Measurements from ENCODE around the gene SHQ1.
"Not testable (repeated sequence)": the region's sequence is repeated elsewhere in the genome, so short reads cannot be mapped to it uniquely, and the experiment has no call there.

The SHQ1 gene

DNA sequence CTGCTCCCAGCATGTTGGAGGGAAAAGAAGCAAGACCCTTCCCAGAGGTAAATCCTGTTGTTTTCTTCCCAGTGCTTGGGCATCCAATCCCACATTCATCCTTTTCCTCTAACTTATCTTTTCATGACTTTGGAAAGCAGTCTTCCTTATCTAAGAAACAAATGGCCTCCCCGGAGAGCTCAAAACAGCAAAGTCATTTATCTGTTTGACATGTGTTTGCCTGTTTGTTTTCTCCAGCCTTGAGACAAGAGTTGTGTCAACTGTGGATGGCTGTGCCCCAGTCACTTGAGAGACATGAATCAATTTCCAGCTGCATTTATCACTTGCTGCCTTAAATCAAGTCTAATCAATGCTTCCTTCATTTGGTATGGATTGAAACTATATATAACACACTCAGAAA lies 103.9 kb downstream of the SHQ1 start:
- no peaks in the 10 kb centered on the region for H3F3A ChIP-seq (ENCODE audit: low read depth)
- no peaks in the 10 kb centered on the region for H3K36me3 ChIP-seq (ENCODE audit: insufficient read depth, low read length)
- no peaks in the 10 kb centered on the region for H3K79me2 ChIP-seq (ENCODE audit: insufficient read depth, low read length)
- TF ChIP-seq, protein P1, sequence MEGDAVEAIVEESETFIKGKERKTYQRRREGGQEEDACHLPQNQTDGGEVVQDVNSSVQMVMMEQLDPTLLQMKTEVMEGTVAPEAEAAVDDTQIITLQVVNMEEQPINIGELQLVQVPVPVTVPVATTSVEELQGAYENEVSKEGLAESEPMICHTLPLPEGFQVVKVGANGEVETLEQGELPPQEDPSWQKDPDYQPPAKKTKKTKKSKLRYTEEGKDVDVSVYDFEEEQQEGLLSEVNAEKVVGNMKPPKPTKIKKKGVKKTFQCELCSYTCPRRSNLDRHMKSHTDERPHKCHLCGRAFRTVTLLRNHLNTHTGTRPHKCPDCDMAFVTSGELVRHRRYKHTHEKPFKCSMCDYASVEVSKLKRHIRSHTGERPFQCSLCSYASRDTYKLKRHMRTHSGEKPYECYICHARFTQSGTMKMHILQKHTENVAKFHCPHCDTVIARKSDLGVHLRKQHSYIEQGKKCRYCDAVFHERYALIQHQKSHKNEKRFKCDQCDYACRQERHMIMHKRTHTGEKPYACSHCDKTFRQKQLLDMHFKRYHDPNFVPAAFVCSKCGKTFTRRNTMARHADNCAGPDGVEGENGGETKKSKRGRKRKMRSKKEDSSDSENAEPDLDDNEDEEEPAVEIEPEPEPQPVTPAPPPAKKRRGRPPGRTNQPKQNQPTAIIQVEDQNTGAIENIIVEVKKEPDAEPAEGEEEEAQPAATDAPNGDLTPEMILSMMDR (conservative IDR thresholded peaks at IDR 0.05; ENCODE audit: low read length), result no peak
- H3K4me3 ChIP-seq (ENCODE audit: low read length, poor library complexity, severe bottlenecking), result no peak overlapping the region
- H3K27me3 ChIP-seq (ENCODE audit: insufficient read depth, low read length, poor library complexity, severe bottlenecking), result no peaks in the 10 kb centered on the region
- H4K20me1 ChIP-seq (ENCODE audit: insufficient read depth, low read length, poor library complexity, severe bottlenecking), result no peaks in the 10 kb centered on the region
- no peaks in the 10 kb centered on the region for H3K4me1 ChIP-seq (ENCODE audit: insufficient read depth, low read length, poor library complexity, severe bottlenecking)
- H2AFZ ChIP-seq (ENCODE audit: low read length), result no peak overlapping the region
- no peaks in the 10 kb centered on the region for H3K9me2 ChIP-seq (replicated peaks; ENCODE audit: low read depth, low read length)
- no peak overlapping the region for H3K9ac ChIP-seq (ENCODE audit: low read depth, low read length, poor library complexity, severe bottlenecking)
- no peak overlapping the region for H3K4me2 ChIP-seq (ENCODE audit: low read depth, low read length, poor library complexity, severe bottlenecking)
- no peaks in the 10 kb centered on the region for H3K9me3 ChIP-seq (ENCODE audit: insufficient read depth, low read depth, low read length)

DNA sequence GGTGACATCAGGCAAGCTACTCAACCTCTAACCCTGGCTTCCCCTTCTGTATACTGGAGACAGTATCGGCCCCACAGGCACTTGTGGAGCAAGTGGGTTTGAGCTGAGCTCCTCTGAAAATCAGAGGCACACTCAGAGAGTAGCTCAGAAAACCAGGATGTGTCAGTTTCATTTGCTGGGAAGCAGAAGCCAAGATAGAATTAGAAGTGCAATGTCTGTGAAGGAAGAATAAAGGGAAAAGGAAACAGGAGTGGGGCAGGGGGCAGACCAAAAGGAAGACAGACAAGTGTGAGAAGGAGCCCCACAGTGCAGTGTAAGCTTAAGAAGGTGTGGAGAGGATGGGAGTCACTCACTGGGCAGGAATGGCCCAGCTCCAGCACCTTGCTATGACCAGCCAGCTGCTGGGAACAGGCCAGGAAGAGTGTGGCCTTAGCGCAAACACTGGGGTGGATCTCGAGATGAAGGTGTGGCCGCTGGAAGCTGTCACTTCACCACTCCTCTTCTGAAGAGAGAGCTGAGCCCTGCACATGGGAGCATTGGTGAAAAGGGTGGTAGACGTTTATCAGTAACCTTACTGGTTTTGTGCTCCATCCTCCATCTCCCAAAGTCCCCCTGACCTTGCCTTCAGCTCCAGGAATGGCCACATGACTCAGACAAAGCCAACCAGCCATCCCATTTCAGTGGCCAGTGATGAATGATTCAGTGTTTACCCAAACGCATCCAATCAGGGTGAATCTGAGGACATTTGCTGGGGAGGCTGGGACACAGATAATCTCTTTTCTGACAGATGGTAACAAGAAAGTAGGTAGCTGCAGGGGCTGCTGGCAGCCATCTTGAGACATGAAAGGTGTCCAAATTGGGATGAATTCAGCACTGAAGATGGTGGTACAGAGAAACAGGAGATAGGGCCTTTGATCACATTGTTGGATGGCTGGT lies 108.4 kb downstream of the SHQ1 start:
- Histone ChIP-seq H4K20me1 (ENCODE audit: insufficient read depth, low read length, poor library complexity, severe bottlenecking) (no peaks in the 10 kb centered on the region), H3K4me3 (ENCODE audit: low read length, poor library complexity, severe bottlenecking) (no peak overlapping the region), H3F3A (ENCODE audit: low read depth) (no peaks in the 10 kb centered on the region), H3K4me2 (ENCODE audit: low read depth, low read length, poor library complexity, severe bottlenecking) (no peak overlapping the region), H2AFZ (ENCODE audit: low read length) (no peak overlapping the region), H3K36me3 (ENCODE audit: insufficient read depth, low read length) (no peaks in the 10 kb centered on the region), H3K9me3 (ENCODE audit: insufficient read depth, low read depth, low read length) (no peaks in the 10 kb centered on the region), H3K79me2 (ENCODE audit: insufficient read depth, low read length) (no peaks in the 10 kb centered on the region), H3K9me2 (replicated peaks; ENCODE audit: low read depth, low read length) (no peaks in the 10 kb centered on the region), H3K27me3 (ENCODE audit: insufficient read depth, low read length, poor library complexity, severe bottlenecking) (no peaks in the 10 kb centered on the region), H3K4me1 (ENCODE audit: insufficient read depth, low read length, poor library complexity, severe bottlenecking) (no peaks in the 10 kb centered on the region), H3K9ac (ENCODE audit: low read depth, low read length, poor library complexity, severe bottlenecking) (no peak overlapping the region)
- TF ChIP-seq, protein P1 (conservative IDR thresholded peaks at IDR 0.05; ENCODE audit: low read length), result no peak
- no peak for TF ChIP-seq EZH2phosphoT487 (IDR thresholded peaks at IDR 0.05; ENCODE audit: borderline replicate concordance)

DNA sequence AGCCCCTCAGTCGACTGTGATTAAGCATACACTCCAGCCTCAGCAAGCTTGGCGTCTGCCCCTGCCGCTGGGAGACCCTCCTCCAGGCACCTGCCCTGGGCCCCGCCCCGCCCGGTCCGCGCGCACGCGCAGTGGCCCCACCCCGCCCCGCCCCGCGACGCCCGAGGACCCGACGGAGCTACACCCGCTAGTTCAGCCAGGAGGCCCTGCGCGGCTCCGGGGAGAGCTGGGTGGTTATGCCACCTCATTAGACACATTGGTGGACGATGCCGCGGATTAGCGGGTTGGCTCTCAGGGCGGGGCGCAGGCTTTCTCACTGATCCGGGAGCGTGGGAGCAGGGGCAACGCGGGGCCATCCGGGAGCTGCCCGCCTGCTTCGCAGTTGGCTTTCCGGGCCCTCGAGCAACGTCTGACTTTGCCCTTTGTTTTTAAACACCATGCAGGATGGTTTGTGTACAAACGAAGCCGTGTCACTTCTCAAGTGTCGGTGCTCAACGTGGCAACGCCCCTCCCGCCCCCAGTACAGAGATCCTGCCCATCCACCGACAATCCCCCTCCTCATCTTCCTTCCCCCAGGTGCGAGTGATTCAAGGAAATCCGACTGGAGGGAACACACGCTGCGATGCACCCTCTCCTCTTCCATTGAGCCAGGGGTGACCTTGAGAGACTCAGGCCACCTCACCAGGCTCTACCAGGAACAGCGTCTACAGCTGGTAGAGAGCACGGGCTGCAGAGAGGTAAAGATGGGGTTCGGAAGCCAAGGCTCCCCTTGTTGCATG lies 109.3 kb downstream of the SHQ1 start:
- no peaks in the 10 kb centered on the region for H3F3A ChIP-seq (ENCODE audit: low read depth)
- no peaks in the 10 kb centered on the region for H3K9me2 ChIP-seq (replicated peaks; ENCODE audit: low read depth, low read length)
- no peaks in the 10 kb centered on the region for H3K27me3 ChIP-seq (ENCODE audit: insufficient read depth, low read length, poor library complexity, severe bottlenecking)
- no peaks in the 10 kb centered on the region for H3K36me3 ChIP-seq (ENCODE audit: insufficient read depth, low read length)
- no peak overlapping the region for H3K9ac ChIP-seq (ENCODE audit: low read depth, low read length, poor library complexity, severe bottlenecking)
- H3K4me3 ChIP-seq (ENCODE audit: low read length, poor library complexity, severe bottlenecking), result no peak overlapping the region
- H3K79me2 ChIP-seq (ENCODE audit: insufficient read depth, low read length), result no peaks in the 10 kb centered on the region
- no peak overlapping the region for H3K4me2 ChIP-seq (ENCODE audit: low read depth, low read length, poor library complexity, severe bottlenecking)
- H2AFZ ChIP-seq (ENCODE audit: low read length), result no peak overlapping the region
- H3K9me3 ChIP-seq (ENCODE audit: insufficient read depth, low read depth, low read length), result no peaks in the 10 kb centered on the region
- H4K20me1 ChIP-seq (ENCODE audit: insufficient read depth, low read length, poor library complexity, severe bottlenecking), result no peaks in the 10 kb centered on the region
- TF ChIP-seq, protein P1 (conservative IDR thresholded peaks at IDR 0.05; ENCODE audit: low read length), result no peak
- no peak for TF ChIP-seq EZH2phosphoT487 (IDR thresholded peaks at IDR 0.05; ENCODE audit: borderline replicate concordance)
- no peaks in the 10 kb centered on the region for H3K4me1 ChIP-seq (ENCODE audit: insufficient read depth, low read length, poor library complexity, severe bottlenecking)

DNA sequence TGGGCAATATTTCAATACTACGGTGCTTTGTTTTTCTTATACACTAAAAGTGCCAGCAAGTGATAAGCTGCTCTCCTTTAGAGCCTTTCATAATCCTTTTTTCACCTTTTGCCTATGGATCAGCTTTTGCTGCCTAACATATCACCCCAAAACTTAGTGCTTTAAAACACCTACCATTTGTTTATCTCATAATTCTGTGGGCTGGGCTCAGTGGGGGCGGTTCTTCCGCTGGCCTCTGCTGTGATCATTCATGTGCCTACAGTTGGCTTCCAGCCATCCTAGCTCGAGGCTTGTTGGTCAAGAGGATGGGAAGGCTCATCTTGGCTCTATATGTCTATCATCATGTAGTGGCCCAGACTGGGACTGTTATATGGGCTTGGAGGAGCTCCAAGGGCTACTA lies 113.2 kb downstream of the SHQ1 start:
- H3K4me1 ChIP-seq (ENCODE audit: insufficient read depth, low read length, poor library complexity, severe bottlenecking); H3K36me3 ChIP-seq (ENCODE audit: insufficient read depth, low read length); H3K79me2 ChIP-seq (ENCODE audit: insufficient read depth, low read length); H3K9ac ChIP-seq (ENCODE audit: low read depth, low read length, poor library complexity, severe bottlenecking); H3F3A ChIP-seq (ENCODE audit: low read depth); H3K9me3 ChIP-seq (ENCODE audit: insufficient read depth, low read depth, low read length); H3K4me2 ChIP-seq (ENCODE audit: low read depth, low read length, poor library complexity, severe bottlenecking); H4K20me1 ChIP-seq (ENCODE audit: insufficient read depth, low read length, poor library complexity, severe bottlenecking); H3K27me3 ChIP-seq (ENCODE audit: insufficient read depth, low read length, poor library complexity, severe bottlenecking); H3K4me3 ChIP-seq (ENCODE audit: low read length, poor library complexity, severe bottlenecking); H2AFZ ChIP-seq (ENCODE audit: low read length); H3K9me2 ChIP-seq (replicated peaks; ENCODE audit: low read depth, low read length): not testable (repeated sequence)

Data from Loucy (cell line).